Measurements from ENCODE around the gene ZSWIM1. TPM values are rescaled to one million over a fixed set of nuclear protein-coding genes. Genes with fewer than 3 reads are reported as not detected.

Gene ZSWIM1
- total and polyA plus RNA-seq, 2 of the 13 experiments (the other 11 are each of a cell fraction or from before 2014, with no cell fraction given) = 9.5 to 11.7 TPM

DNA sequence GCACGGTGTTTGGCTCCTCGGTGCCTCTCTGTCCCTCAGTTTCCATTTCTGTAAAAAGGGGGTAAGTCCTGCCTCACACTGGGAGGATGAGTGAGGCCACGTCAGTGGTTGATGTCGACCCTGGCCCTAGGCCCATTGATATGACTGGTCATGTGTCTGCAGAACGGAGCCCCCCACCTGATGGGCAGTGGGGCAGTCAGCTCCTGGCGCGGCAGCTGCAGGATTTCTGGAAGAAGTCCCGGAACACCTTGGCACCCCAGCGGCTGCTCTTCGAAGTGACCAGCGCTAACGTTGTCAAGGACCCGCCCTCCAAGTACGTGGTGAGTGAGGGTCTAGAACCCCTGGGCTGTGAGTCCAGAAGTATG lies 46.2 kb upstream of the ZSWIM1 start:
- H3K9me3 ChIP-seq (ENCODE audit: low read length) = no peaks in the 10 kb centered on the region
- no peak for DNase-seq (ENCODE audit: low spot score)
- H3K36me3 ChIP-seq (replicated peaks in 1 of 2; ENCODE audit: control insufficient read depth in 1 of 2, insufficient read depth in 2 of 2, low read length in 2 of 2) = 0 out of 5 replicates have a peak, but pooled peaks cover 0 to 4% of the 10 kb centered on the region in 2 experiments
- ChIA-PET CTCF (ENCODE audit: low intra/inter-chr PET ratio, low total read pairs) (no interaction called here), POLR2A (interaction anchor here (1.1 to 2.5 kb wide), 9 partner anchors 10 to 102 kb away, joined by 3 to 21 read pairs (median 5); partner anchors contain the start of genes ACOT8, PCIF1 and ZSWIM3)
- H3K27me3 ChIP-seq (ENCODE audit: control insufficient read depth in 1 of 2, insufficient read depth in 2 of 2, low read length in 2 of 2) = no peaks in the 10 kb centered on the region
- no peak for ATAC-seq
- intact Hi-C loops (cut with micrococcal nuclease; ENCODE audit: unreplicated experiment) (loop anchor here (5.0 kb wide), 2 partner anchors 48 to 98 kb away; partner anchors contain the start of genes PCIF1 and ZSWIM1), in situ Hi-C loops (cut with HindIII; ENCODE audit: extremely low pct_ligation_motif_present, low pct_unique_long_range_greater_than_20kb) (no loop called here)
- TSS peak; percentile 59 for BruUV-seq (replicated peaks)
- H3K79me2 ChIP-seq (ENCODE audit: insufficient read depth, low read length) = no peaks in the 10 kb centered on the region
- 96% methylated on average over 12 of the region's 14 CpGs for WGBS (ENCODE audit: low lambda C conversion rate)
- H2AFZ ChIP-seq (ENCODE audit: low read length) = no peak overlapping the region
- peak overlapping the region; percentile 80 for H3K4me2 ChIP-seq (ENCODE audit: low read depth, low read length)
- no peak for FAIRE-seq
- H3K9ac ChIP-seq (ENCODE audit: insufficient read depth, low read depth, low read length) = no peak overlapping the region; the same call in 1 of the 2 replicates
- no peaks in the 10 kb centered on the region for H4K20me1 ChIP-seq (ENCODE audit: insufficient read depth, low read length)
- H3K4me3 ChIP-seq (replicated peaks in 1 of 3; ENCODE audit: insufficient read depth in 1 of 3, low read depth in 2 of 3, low read length in 3 of 3) = peak overlapping the region in 1 of 3 experiments; percentile 86; a peak in 1 of 6 replicates
- H3K27ac ChIP-seq (ENCODE audit: extremely low read length, insufficient read depth, low read length) = no peak overlapping the region
- peaks cover 54% of the 10 kb centered on the region for H3K4me1 ChIP-seq (ENCODE audit: insufficient read depth, low read length)
- TF ChIP-seq ZNF549 (CRISPR knock-in tag; IDR thresholded peaks at IDR 0.05) = no peak
- no peak for TF ChIP-seq ZNF354B (CRISPR knock-in tag; IDR thresholded peaks at IDR 0.05)
- no peak for TF ChIP-seq ZNF367 (CRISPR knock-in tag; IDR thresholded peaks at IDR 0.05; ENCODE audit: borderline replicate concordance)
- TF ChIP-seq, protein P1, sequence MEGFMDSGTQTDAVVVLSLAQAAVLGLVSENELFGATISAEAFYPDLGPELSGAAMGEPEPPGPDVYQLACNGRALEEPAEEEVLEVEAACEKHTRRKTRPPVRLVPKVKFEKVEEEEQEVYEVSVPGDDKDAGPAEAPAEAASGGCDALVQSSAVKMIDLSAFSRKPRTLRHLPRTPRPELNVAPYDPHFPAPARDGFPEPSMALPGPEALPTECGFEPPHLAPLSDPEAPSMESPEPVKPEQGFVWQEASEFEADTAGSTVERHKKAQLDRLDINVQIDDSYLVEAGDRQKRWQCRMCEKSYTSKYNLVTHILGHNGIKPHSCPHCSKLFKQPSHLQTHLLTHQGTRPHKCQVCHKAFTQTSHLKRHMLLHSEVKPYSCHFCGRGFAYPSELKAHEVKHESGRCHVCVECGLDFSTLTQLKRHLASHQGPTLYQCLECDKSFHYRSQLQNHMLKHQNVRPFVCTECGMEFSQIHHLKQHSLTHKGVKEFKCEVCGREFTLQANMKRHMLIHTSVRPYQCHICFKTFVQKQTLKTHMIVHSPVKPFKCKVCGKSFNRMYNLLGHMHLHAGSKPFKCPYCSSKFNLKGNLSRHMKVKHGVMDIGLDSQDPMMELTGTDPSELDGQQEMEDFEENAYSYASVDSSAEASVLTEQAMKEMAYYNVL (CRISPR knock-in tag; IDR thresholded peaks at IDR 0.05; ENCODE audit: borderline replicate concordance) = 0 out of 2 replicates have a peak, but pooled peaks have one; percentile 24
- TF ChIP-seq KLF13 (CRISPR knock-in tag; IDR thresholded peaks at IDR 0.05) = 0 out of 2 replicates have a peak, but pooled peaks have one; percentile 53
- 0 out of 2 replicates have a peak, but pooled peaks have one; percentile 18 for TF ChIP-seq ZNF589 (CRISPR knock-in tag; conservative IDR thresholded peaks at IDR 0.05)
- TF ChIP-seq ZFP36L1 (CRISPR knock-in tag; IDR thresholded peaks at IDR 0.05) = no peak
- no peak for TF ChIP-seq HOXA3 (CRISPR knock-in tag; IDR thresholded peaks at IDR 0.05)
- no peak for TF ChIP-seq SP5 (CRISPR knock-in tag; IDR thresholded peaks at IDR 0.05; ENCODE audit: borderline replicate concordance, low read depth)
- TF ChIP-seq, protein P2, sequence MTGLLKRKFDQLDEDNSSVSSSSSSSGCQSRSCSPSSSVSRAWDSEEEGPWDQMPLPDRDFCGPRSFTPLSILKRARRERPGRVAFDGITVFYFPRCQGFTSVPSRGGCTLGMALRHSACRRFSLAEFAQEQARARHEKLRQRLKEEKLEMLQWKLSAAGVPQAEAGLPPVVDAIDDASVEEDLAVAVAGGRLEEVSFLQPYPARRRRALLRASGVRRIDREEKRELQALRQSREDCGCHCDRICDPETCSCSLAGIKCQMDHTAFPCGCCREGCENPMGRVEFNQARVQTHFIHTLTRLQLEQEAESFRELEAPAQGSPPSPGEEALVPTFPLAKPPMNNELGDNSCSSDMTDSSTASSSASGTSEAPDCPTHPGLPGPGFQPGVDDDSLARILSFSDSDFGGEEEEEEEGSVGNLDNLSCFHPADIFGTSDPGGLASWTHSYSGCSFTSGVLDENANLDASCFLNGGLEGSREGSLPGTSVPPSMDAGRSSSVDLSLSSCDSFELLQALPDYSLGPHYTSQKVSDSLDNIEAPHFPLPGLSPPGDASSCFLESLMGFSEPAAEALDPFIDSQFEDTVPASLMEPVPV (CRISPR knock-in tag; IDR thresholded peaks at IDR 0.05) = no peak; the same call in 1 of the 2 replicates
- peak; percentile 34; the same call in 1 of the 2 replicates for TF ChIP-seq GPN1 (CRISPR knock-in tag; IDR thresholded peaks at IDR 0.05; ENCODE audit: borderline replicate concordance)
- TF ChIP-seq ZSCAN22 (CRISPR knock-in tag; IDR thresholded peaks at IDR 0.05) = no peak
- TF ChIP-seq, protein P3, sequence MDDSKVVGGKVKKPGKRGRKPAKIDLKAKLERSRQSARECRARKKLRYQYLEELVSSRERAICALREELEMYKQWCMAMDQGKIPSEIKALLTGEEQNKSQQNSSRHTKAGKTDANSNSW (CRISPR knock-in tag; IDR thresholded peaks at IDR 0.05; ENCODE audit: borderline replicate concordance) = no peak
- no peak for TF ChIP-seq ZNF570 (CRISPR knock-in tag; IDR thresholded peaks at IDR 0.05; ENCODE audit: borderline replicate concordance)
- 0 out of 2 replicates have a peak, but pooled peaks have one; percentile 22 for TF ChIP-seq ZFP41 (CRISPR knock-in tag; IDR thresholded peaks at IDR 0.05; ENCODE audit: borderline replicate concordance)
- no peak for TF ChIP-seq CBX5 (CRISPR knock-in tag; IDR thresholded peaks at IDR 0.05; ENCODE audit: borderline replicate concordance)
- TF ChIP-seq, protein P4, sequence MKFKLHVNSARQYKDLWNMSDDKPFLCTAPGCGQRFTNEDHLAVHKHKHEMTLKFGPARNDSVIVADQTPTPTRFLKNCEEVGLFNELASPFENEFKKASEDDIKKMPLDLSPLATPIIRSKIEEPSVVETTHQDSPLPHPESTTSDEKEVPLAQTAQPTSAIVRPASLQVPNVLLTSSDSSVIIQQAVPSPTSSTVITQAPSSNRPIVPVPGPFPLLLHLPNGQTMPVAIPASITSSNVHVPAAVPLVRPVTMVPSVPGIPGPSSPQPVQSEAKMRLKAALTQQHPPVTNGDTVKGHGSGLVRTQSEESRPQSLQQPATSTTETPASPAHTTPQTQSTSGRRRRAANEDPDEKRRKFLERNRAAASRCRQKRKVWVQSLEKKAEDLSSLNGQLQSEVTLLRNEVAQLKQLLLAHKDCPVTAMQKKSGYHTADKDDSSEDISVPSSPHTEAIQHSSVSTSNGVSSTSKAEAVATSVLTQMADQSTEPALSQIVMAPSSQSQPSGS (CRISPR knock-in tag; IDR thresholded peaks at IDR 0.05) = no peak
- TF ChIP-seq, protein P5, sequence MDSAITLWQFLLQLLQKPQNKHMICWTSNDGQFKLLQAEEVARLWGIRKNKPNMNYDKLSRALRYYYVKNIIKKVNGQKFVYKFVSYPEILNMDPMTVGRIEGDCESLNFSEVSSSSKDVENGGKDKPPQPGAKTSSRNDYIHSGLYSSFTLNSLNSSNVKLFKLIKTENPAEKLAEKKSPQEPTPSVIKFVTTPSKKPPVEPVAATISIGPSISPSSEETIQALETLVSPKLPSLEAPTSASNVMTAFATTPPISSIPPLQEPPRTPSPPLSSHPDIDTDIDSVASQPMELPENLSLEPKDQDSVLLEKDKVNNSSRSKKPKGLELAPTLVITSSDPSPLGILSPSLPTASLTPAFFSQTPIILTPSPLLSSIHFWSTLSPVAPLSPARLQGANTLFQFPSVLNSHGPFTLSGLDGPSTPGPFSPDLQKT (CRISPR knock-in tag; IDR thresholded peaks at IDR 0.05; ENCODE audit: borderline replicate concordance) = 0 out of 2 replicates have a peak, but pooled peaks have one; percentile 3
